Measurements from ENCODE around the gene EYA2.

GRCh38 chr20:47129306-47129705 lies 234.7 kb downstream of the EYA2 start:
- TF ChIP-seq YY1 (IDR thresholded peaks at IDR 0.05; ENCODE audit: insufficient read depth, insufficient read length) = no peak
- TF ChIP-seq ZNF274 (IDR thresholded peaks at IDR 0.05; ENCODE audit: low read depth, low read length) = no peak
